ENCODE results near the gene CEP128. TPM values are rescaled to one million over a fixed set of nuclear protein-coding genes. Genes with fewer than 3 reads are reported as not detected.

CEP128 gene
- 4.7 to 6.1 TPM (median 5.9 TPM) in 5 replicates for total RNA-seq (2022; extraction: Qiagen RNA extraction; ENCODE audit: low read depth)

DNA sequence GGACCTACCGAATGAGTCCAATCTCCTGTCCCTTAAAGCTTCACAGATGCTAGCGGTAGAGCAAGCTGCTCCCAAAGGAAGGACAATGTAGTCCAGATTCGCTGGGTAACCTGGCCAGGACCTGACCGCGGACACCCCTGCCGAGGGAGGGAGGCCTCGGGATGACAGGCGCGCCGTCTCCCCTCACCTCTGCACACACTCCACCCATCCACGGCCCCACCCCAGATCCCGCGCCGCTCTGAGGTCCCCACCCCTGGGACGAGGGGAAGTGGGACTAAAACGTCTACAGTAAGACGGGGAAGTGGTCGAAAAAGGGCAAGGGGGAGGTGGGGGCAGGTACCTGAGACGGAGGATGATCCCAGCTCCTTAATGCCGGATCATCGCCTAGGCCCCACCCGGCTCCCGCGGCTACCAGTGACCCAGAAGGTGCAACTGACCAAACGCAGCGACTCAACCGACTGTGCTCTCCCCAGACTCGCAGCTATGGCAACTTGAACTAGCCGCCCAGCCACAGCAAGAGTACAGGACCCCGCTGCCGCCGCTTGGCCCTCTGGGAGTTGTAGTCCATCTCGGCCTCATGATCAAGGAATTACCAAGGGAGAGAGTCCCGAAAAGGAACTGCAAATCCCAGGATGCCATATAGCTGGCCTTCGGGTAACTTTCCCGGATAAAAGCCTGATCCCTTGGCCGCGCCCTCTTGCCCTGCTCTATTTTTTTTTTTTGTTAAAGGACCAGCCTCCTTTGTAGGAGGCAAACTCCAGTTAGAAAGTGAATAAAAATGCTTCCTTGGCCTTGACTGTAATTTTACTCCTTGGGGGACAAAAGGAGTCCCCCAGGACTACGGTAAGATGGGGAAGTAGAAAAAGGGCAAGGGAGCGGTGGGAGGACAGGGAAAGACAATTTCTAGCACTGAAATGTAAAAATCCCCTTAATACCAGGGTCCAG is at the start of gene CEP128:
Gene CEP128, minus strand, starts transcription at position 498 of the 945 bp plus-strand sequence.

DNA sequence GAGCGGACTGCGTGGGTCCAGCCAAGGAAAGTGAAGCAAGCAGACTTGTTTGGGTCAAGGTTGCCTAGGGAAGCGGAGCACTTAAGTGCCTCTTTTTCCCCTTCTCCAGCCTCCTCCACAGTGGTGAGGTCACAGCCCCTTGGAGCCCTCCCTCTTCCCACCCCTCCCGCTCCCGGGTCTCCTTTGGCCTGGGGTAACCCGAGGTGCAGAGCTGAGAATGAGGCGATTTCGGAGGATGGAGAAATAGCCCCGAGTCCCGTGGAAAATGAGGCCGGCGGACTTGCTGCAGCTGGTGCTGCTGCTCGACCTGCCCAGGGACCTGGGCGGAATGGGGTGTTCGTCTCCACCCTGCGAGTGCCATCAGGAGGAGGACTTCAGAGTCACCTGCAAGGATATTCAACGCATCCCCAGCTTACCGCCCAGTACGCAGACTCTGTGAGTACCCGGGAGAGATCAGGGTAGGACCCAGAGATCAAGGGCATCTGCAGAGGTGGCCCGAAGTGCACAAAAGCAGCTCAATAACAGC is 13.9 kb upstream of the CEP128 start, which contains the start of gene TSHR:
Gene TSHR, plus strand, starts transcription at position 206 of the 526 bp plus-strand sequence. Its CDS starts 60 bp downstream, at position 266.

Other genes with a start within 250 kb of the CEP128 start
- gene TSHR, start 13.9 kb upstream of the CEP128 start, total RNA-seq (2022; extraction: Qiagen RNA extraction; ENCODE audit: low read depth), result not detected in 5 replicates

All from A549 treated with DMSO at 1 μM for 4 hours (cell line).